MCF 10A (cell line): ENCODE results near the gene WFDC2. TPM values are rescaled to one million over a fixed set of nuclear protein-coding genes. Genes with fewer than 3 reads are reported as not detected.

ENCODE experiments used
- BruUV-seq: library from RNA; stranded (reverse); fragments of 400-500 nt; replicated peaks from 2 replicates; lab custom pipeline; 2021; lab: Mats Ljungman, UMichigan
- CTCF ChIA-PET: fragments of 300-600 bp; sonication (Branson Sonifier 250); formaldehyde crosslinking; extraction: SDS; loops from one replicate; lab custom pipeline; 2021; ENCODE audit warnings: antibody characterized with exemption, inconsistent platforms; lab: Yijun Ruan, JAX
- POLR2A ChIA-PET: fragments of 300-600, 350-650 bp; sonication (Branson Sonifier 250); formaldehyde crosslinking; extraction: SDS; loops from one replicate; lab custom pipeline; 2020; ENCODE audit warnings: antibody characterized with exemption, inconsistent platforms; lab: Yijun Ruan, JAX
- DNase-seq: peaks from one replicate; pipeline ENCODE4 v3.0.0-alpha.2; 2018; ENCODE audit not compliant: unreplicated experiment
- H3K27ac Mint-ChIP-seq: one replicate; pipeline ENCODE4 v1.8.0; 2022; ENCODE audit warnings: mild to moderate bottlenecking, low read depth, mixed read lengths; ENCODE audit not compliant: unreplicated experiment
- H3K27me3 Mint-ChIP-seq: one replicate; pipeline ENCODE4 v1.8.0; 2022; ENCODE audit warnings: mixed read lengths; ENCODE audit not compliant: insufficient read depth, unreplicated experiment
- H3K36me3 Mint-ChIP-seq: one replicate; pipeline ENCODE4 v1.8.0; 2022; ENCODE audit warnings: mild to moderate bottlenecking, moderate library complexity, mixed read lengths; ENCODE audit not compliant: insufficient read depth, unreplicated experiment
- H3K4me1 Mint-ChIP-seq: one replicate; pipeline ENCODE4 v1.8.0; 2022; ENCODE audit warnings: mixed read lengths; ENCODE audit not compliant: insufficient read depth, unreplicated experiment
- H3K4me3 Mint-ChIP-seq: one replicate; pipeline ENCODE4 v1.8.0; 2022; ENCODE audit warnings: mild to moderate bottlenecking, moderate library complexity, mixed read lengths; ENCODE audit not compliant: unreplicated experiment
- H3K9me3 Mint-ChIP-seq: one replicate; pipeline ENCODE4 v1.8.0; 2022; ENCODE audit warnings: mixed read lengths; ENCODE audit not compliant: unreplicated experiment
- CTCF ChIP-seq: fragments of 200-600 bp; IDR thresholded peaks from one replicate; pipeline ENCODE4 v1.8.0; 2022; ENCODE audit warnings: antibody characterized with exemption, mild to moderate bottlenecking; ENCODE audit not compliant: unreplicated experiment
- intact Hi-C: fragments of 100-400 bp; cut with micrococcal nuclease; formaldehyde crosslinking; loops from 2 replicates; pipeline ENCODE4 v1.14.1; 2022
- total RNA-seq: library from RNA; stranded (reverse); gene quantifications from 2 replicates; pipeline ENCODE4 v1.2.3, GENCODE V29; 2022

WFDC2 gene
- total RNA-seq, 1 experiment from 2014 or later: not detected

GRCh38 chr20:45495501-45495941 lies 26.0 kb downstream of the WFDC2 start:
- intact Hi-C loops: no loop called here

GRCh38 chr20:45496166-45496565 lies 26.6 kb downstream of the WFDC2 start:
- TF ChIP-seq CTCF: no peak
- Mint-ChIP-seq H3K27me3 (peaks cover 40% of the 10 kb centered on the region), H3K27ac (no peak overlapping the region), H3K4me1 (peaks cover 6% of the 10 kb centered on the region), H3K36me3 (no peaks in the 10 kb centered on the region), H3K4me3 (no peak overlapping the region), H3K9me3 (no peaks in the 10 kb centered on the region)
- intact Hi-C loops: no loop called here
- ChIA-PET POLR2A (no interaction called here), CTCF (interaction anchor here (0.7 to 1.4 kb wide), 3 partner anchors 120 to 275 kb away, joined by 3 to 6 read pairs (median 5); no protein-coding TSS in a partner anchor)
- no peak for DNase-seq
- BruUV-seq: no TSS peak

More at GRCh38 chr20:45495501-45495941, 26.0 kb downstream of the WFDC2 start:
- POLR2A ChIA-PET: no interaction called here
- Mint-ChIP-seq H3K4me3 (no peak overlapping the region), H3K4me1 (peaks cover 6% of the 10 kb centered on the region), H3K27me3 (peaks cover 33% of the 10 kb centered on the region), H3K9me3 (no peaks in the 10 kb centered on the region), H3K27ac (no peak overlapping the region), H3K36me3 (no peaks in the 10 kb centered on the region)
- CTCF ChIA-PET: interaction anchor here (0.6 to 0.9 kb wide), 3 partner anchors 23 to 178 kb away, joined by 3 read pairs; no protein-coding TSS in a partner anchor
- BruUV-seq: no TSS peak
- no peak for TF ChIP-seq CTCF
- DNase-seq: no peak

- Mint-ChIP-seq H3K9me3 (no peaks in the 10 kb centered on the region), H3K4me1 (peaks cover 6% of the 10 kb centered on the region), H3K27me3 (peaks cover 50% of the 10 kb centered on the region), H3K27ac (no peak overlapping the region), H3K4me3 (no peak overlapping the region), H3K36me3 (no peaks in the 10 kb centered on the region)
- BruUV-seq: no TSS peak
- intact Hi-C loops: no loop called here
- DNase-seq: no peak
- TF ChIP-seq CTCF: no peak
- CTCF ChIA-PET: interaction anchor here (0.8 to 1.3 kb wide), 4 partner anchors 13 to 273 kb away, joined by 3 to 4 read pairs (median 3); no protein-coding TSS in a partner anchor
- POLR2A ChIA-PET: interaction anchor here (0.6 to 1.0 kb wide), 2 partner anchors 12 to 25 kb away, joined by 3 read pairs; no protein-coding TSS in a partner anchor
Observed at GRCh38 chr20:45497971-45498494, 28.5 kb downstream of the WFDC2 start.

- Mint-ChIP-seq H3K27ac (no peak overlapping the region), H3K9me3 (no peaks in the 10 kb centered on the region), H3K27me3 (peaks cover 50% of the 10 kb centered on the region), H3K4me3 (no peak overlapping the region), H3K36me3 (no peaks in the 10 kb centered on the region), H3K4me1 (peaks cover 6% of the 10 kb centered on the region)
- BruUV-seq: no TSS peak
- TF ChIP-seq CTCF: no peak
- ChIA-PET CTCF (interaction anchor here (1.1 kb wide), 1 partner anchor 9 kb away, joined by 4 read pairs; no protein-coding TSS in a partner anchor), POLR2A (no interaction called here)
- no peak for DNase-seq
- intact Hi-C loops: no loop called here
Observed at GRCh38 chr20:45500022-45500421, 30.5 kb downstream of the WFDC2 start.
